B cell (primary cell): ENCODE measurements around the gene GPATCH8.

Experiments used
- CTCF ChIP-seq: fragments of 200-600 bp; IDR thresholded peaks from one replicate; pipeline ENCODE4 v1.8.0; 2022; ENCODE audit warnings: antibody characterized with exemption, mild to moderate bottlenecking
- EZH2 ChIP-seq: IDR thresholded peaks from 2 replicates; pipeline ENCODE4 v1.6.1; 2012; ENCODE audit warnings: borderline replicate concordance, low read depth, mild to moderate bottlenecking, moderate library complexity, low read length; ENCODE audit not compliant: insufficient read depth, poor library complexity, severe bottlenecking

- no peak for TF ChIP-seq CTCF
- TF ChIP-seq EZH2: no peak
Observed at GRCh38 chr17:44374306-44375195, 128.7 kb downstream of the GPATCH8 start.
